IPS-20b (cell line): ENCODE measurements around the gene SUFU.

ENCODE experiments used
- H3K27ac ChIP-seq: one replicate; pipeline ENCODE4 v1.5.1; 2013; ENCODE audit warnings: low read length
- H3K27me3 ChIP-seq: 2 replicates; pipeline ENCODE4 v1.6.1; 2013; ENCODE audit warnings: mild to moderate bottlenecking, low read length, inconsistent platforms; ENCODE audit not compliant: insufficient read depth
- H3K36me3 ChIP-seq: 2 replicates; pipeline ENCODE4 v1.6.1; 2013; ENCODE audit warnings: low read depth, mild to moderate bottlenecking, inconsistent platforms, low read length, moderate library complexity; ENCODE audit not compliant: insufficient read depth
- H3K4me1 ChIP-seq: 2 replicates; pipeline ENCODE4 v1.6.1; 2013; ENCODE audit warnings: mild to moderate bottlenecking, control low read depth, inconsistent platforms, low read length, moderate library complexity; ENCODE audit not compliant: insufficient read depth
- H3K4me3 ChIP-seq: 2 replicates; pipeline ENCODE4 v1.5.1; 2013; ENCODE audit warnings: mild to moderate bottlenecking, low read length, inconsistent platforms
- H3K9ac ChIP-seq: 2 replicates; pipeline ENCODE4 v1.6.1; 2013; ENCODE audit warnings: low read depth, mild to moderate bottlenecking, inconsistent platforms, low read length, moderate library complexity
- H3K9me3 ChIP-seq: 2 replicates; pipeline ENCODE4 v1.6.1; 2013; ENCODE audit warnings: mild to moderate bottlenecking, low read depth, low read length, inconsistent platforms; ENCODE audit not compliant: insufficient read depth

The SUFU gene

GRCh38 chr10:102646610-102647442 is 143.1 kb downstream of the SUFU start:
- no peaks in the 10 kb centered on the region; the same call in 1 of the 2 replicates for H3K27me3 ChIP-seq
- H3K27ac ChIP-seq, result no peak overlapping the region
- H3K36me3 ChIP-seq, result no peaks in the 10 kb centered on the region
- H3K4me1 ChIP-seq, result peaks cover 36% of the 10 kb centered on the region
- peak overlapping the region; percentile 80 for H3K4me3 ChIP-seq
- H3K9ac ChIP-seq, result peak overlapping the region; percentile 79; the same call in 1 of the 2 replicates
- H3K9me3 ChIP-seq, result no peaks in the 10 kb centered on the region

- Histone ChIP-seq H3K4me3 (peak overlapping the region; percentile 80), H3K27me3 (no peaks in the 10 kb centered on the region; the same call in 1 of the 2 replicates), H3K36me3 (no peaks in the 10 kb centered on the region), H3K4me1 (peaks cover 36% of the 10 kb centered on the region), H3K27ac (no peak overlapping the region), H3K9ac (no peak overlapping the region), H3K9me3 (no peaks in the 10 kb centered on the region)
Observed at GRCh38 chr10:102647443-102648268, 143.9 kb downstream of the SUFU start.

GRCh38 chr10:102648269-102648888 is 144.6 kb downstream of the SUFU start:
- H3K9ac ChIP-seq, result peak overlapping the region; percentile 65; the same call in 1 of the 2 replicates
- H3K27me3 ChIP-seq, result no peaks in the 10 kb centered on the region; the same call in 1 of the 2 replicates
- no peaks in the 10 kb centered on the region for H3K9me3 ChIP-seq
- H3K4me1 ChIP-seq, result peaks cover 36% of the 10 kb centered on the region
- H3K4me3 ChIP-seq, result peak overlapping the region; percentile 49; the same call in 1 of the 2 replicates
- H3K36me3 ChIP-seq, result no peaks in the 10 kb centered on the region
- no peak overlapping the region for H3K27ac ChIP-seq

GRCh38 chr10:102648889-102649796 is 145.4 kb downstream of the SUFU start:
- no peaks in the 10 kb centered on the region for H3K9me3 ChIP-seq
- peak overlapping the region; percentile 65; the same call in 1 of the 2 replicates for H3K9ac ChIP-seq
- no peaks in the 10 kb centered on the region for H3K36me3 ChIP-seq
- peak overlapping the region; percentile 82 for H3K27ac ChIP-seq
- H3K4me3 ChIP-seq, result peak overlapping the region; percentile 49; the same call in 1 of the 2 replicates
- H3K4me1 ChIP-seq, result peaks cover 36% of the 10 kb centered on the region
- no peaks in the 10 kb centered on the region; the same call in 1 of the 2 replicates for H3K27me3 ChIP-seq

GRCh38 chr10:102649797-102650654 is 146.3 kb downstream of the SUFU start:
- no peaks in the 10 kb centered on the region for H3K27me3 ChIP-seq
- no peaks in the 10 kb centered on the region for H3K9me3 ChIP-seq
- H3K9ac ChIP-seq, result peak overlapping the region; percentile 65; the same call in 1 of the 2 replicates
- H3K4me1 ChIP-seq, result peaks cover 36% of the 10 kb centered on the region
- peak overlapping the region; percentile 82 for H3K27ac ChIP-seq
- peak overlapping the region; percentile 49; the same call in 1 of the 2 replicates for H3K4me3 ChIP-seq
- peaks cover 4% of the 10 kb centered on the region for H3K36me3 ChIP-seq

- Histone ChIP-seq H3K36me3 (peaks cover 13% of the 10 kb centered on the region), H3K9me3 (no peaks in the 10 kb centered on the region), H3K9ac (0 out of 2 replicates have a peak overlapping the region, but pooled peaks have one; percentile 27), H3K4me1 (peaks cover 36% of the 10 kb centered on the region), H3K4me3 (no peak overlapping the region), H3K27ac (peak overlapping the region; percentile 12), H3K27me3 (no peaks in the 10 kb centered on the region)
Observed at GRCh38 chr10:102650655-102651454, 147.1 kb downstream of the SUFU start.

GRCh38 chr10:102651455-102652169 is 147.8 kb downstream of the SUFU start:
- H3K4me3 ChIP-seq, result no peak overlapping the region
- no peaks in the 10 kb centered on the region for H3K9me3 ChIP-seq
- H3K4me1 ChIP-seq, result peaks cover 32% of the 10 kb centered on the region
- H3K27ac ChIP-seq, result peak overlapping the region; percentile 12
- H3K27me3 ChIP-seq, result no peaks in the 10 kb centered on the region
- H3K9ac ChIP-seq, result no peak overlapping the region
- H3K36me3 ChIP-seq, result peaks cover 18% of the 10 kb centered on the region

- Histone ChIP-seq H3K36me3 (peaks cover 20% of the 10 kb centered on the region), H3K4me1 (peaks cover 25% of the 10 kb centered on the region), H3K9ac (no peak overlapping the region), H3K4me3 (no peak overlapping the region), H3K9me3 (no peaks in the 10 kb centered on the region), H3K27me3 (no peaks in the 10 kb centered on the region), H3K27ac (no peak overlapping the region)
Observed at GRCh38 chr10:102652170-102652916, 148.6 kb downstream of the SUFU start.

- no peak overlapping the region for H3K9ac ChIP-seq
- no peaks in the 10 kb centered on the region for H3K27me3 ChIP-seq
- H3K9me3 ChIP-seq, result no peaks in the 10 kb centered on the region
- peaks cover 18% of the 10 kb centered on the region for H3K4me1 ChIP-seq
- H3K27ac ChIP-seq, result no peak overlapping the region
- H3K36me3 ChIP-seq, result peaks cover 20% of the 10 kb centered on the region
- H3K4me3 ChIP-seq, result no peak overlapping the region
Observed at GRCh38 chr10:102653060-102653459, 149.3 kb downstream of the SUFU start.
